OCI-LY3 (cell line): ENCODE results near the gene ALG1L2.
"Not testable (repeated sequence)": the region's sequence is repeated elsewhere in the genome, so short reads cannot be mapped to it uniquely, and the experiment has no call there.

Experiments
- EZH2phosphoT487 ChIP-seq: fragments of 200-600 bp; shearing (Covaris generic); IDR thresholded peaks from 2 replicates; pipeline ENCODE4 v1.6.1; 2018; ENCODE audit warnings: antibody characterized with exemption, mixed run types, low read depth
- TF ChIP-seq, protein P1 (sequence below): fragments of 200-600, 300-600 bp; sonication (generic); IDR thresholded peaks from 2 replicates; pipeline ENCODE4 v1.5.1; 2014; ENCODE audit warnings: antibody characterized with exemption, low read length, low read depth

DNA sequence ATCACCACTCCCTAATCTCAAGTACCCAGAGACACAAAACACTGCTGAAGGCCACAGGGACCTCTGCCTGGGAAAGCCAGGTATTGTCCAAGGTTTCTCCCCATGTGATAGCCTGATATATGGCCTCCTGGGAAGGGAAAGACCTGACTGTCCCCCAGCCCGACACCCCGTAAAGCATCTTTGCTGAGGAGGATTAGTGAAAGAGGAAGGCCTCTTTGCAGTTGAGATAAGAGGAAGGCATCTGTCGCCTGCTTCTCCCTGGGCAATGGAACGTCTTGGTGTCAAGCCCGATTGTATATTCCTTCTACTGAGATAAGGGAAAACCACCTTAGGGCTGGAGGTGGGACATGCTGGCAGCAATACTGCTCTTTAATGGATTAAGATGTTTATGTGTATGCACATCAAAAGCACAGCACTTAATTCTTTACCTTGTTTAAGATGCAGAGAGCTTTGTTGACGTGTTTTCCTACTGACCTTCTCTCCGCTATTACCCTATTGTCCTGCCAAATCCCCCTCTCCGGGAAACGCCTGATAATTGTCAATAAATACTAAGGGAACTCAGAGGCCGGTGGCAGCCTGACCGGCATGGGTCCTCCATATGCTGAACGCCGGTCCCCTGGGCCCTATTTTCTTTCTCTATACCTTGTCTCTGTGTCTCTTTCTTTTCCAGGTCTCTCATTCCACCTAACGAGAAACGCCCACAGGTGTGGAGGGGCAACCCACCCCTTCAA is 23.9 kb upstream of the ALG1L2 start:
- TF ChIP-seq, protein P1, sequence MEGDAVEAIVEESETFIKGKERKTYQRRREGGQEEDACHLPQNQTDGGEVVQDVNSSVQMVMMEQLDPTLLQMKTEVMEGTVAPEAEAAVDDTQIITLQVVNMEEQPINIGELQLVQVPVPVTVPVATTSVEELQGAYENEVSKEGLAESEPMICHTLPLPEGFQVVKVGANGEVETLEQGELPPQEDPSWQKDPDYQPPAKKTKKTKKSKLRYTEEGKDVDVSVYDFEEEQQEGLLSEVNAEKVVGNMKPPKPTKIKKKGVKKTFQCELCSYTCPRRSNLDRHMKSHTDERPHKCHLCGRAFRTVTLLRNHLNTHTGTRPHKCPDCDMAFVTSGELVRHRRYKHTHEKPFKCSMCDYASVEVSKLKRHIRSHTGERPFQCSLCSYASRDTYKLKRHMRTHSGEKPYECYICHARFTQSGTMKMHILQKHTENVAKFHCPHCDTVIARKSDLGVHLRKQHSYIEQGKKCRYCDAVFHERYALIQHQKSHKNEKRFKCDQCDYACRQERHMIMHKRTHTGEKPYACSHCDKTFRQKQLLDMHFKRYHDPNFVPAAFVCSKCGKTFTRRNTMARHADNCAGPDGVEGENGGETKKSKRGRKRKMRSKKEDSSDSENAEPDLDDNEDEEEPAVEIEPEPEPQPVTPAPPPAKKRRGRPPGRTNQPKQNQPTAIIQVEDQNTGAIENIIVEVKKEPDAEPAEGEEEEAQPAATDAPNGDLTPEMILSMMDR = not testable (repeated sequence)
- not testable (repeated sequence) for TF ChIP-seq EZH2phosphoT487
